WTC11 (cell line): Measurements from ENCODE around the gene LPP. TPM values are rescaled to one million over a fixed set of nuclear protein-coding genes. Genes with fewer than 3 reads are reported as not detected.

Source experiments
- ATAC-seq: fragments of 200-7000 bp; cut with Tn5 transposase; 2 replicates; pipeline ENCODE4 v1.10.0; 2021; ENCODE audit warnings: mild to moderate bottlenecking, moderate library complexity
- CTCF ChIA-PET: fragments of 300-600 bp; sonication (Branson Sonifier 250); formaldehyde crosslinking; loops from one replicate; lab custom pipeline; 2021; ENCODE audit warnings: antibody characterized with exemption; lab: Charles Lee
- POLR2A ChIA-PET: fragments of 350-600 bp; sonication (Branson Sonifier 250); formaldehyde crosslinking; loops from one replicate; lab custom pipeline; 2021; ENCODE audit warnings: antibody characterized with exemption; lab: Charles Lee
- DNase-seq: peaks from one replicate; pipeline ENCODE4 v3.0.0; 2021; ENCODE audit warnings: low spot score
- H3K27ac Mint-ChIP-seq: 2 replicates; pipeline ENCODE4 v1.8.0; 2021; ENCODE audit warnings: mixed read lengths
- H3K27me3 Mint-ChIP-seq: 2 replicates; pipeline ENCODE4 v1.8.0; 2021; ENCODE audit warnings: low read depth, mild to moderate bottlenecking, moderate library complexity, mixed read lengths
- H3K36me3 Mint-ChIP-seq: 2 replicates; pipeline ENCODE4 v1.8.0; 2021; ENCODE audit warnings: mixed read lengths
- H3K4me1 Mint-ChIP-seq: 2 replicates; pipeline ENCODE4 v1.8.0; 2022; ENCODE audit warnings: mixed read lengths
- H3K4me3 Mint-ChIP-seq: 2 replicates; pipeline ENCODE4 v1.8.0; 2021; ENCODE audit warnings: mild to moderate bottlenecking, moderate library complexity, mixed read lengths
- H3K9me3 Mint-ChIP-seq: 2 replicates; pipeline ENCODE4 v1.8.0; 2021; ENCODE audit warnings: mixed read lengths
- AFF4 ChIP-seq: sonication (generic); formaldehyde crosslinking; IDR thresholded peaks from 2 replicates; pipeline ENCODE4 v1.8.1; 2023; ENCODE audit warnings: mild to moderate bottlenecking, missing genetic modification reagents, borderline replicate concordance
- ARID4B ChIP-seq: sonication (generic); formaldehyde crosslinking; IDR thresholded peaks from 2 replicates; pipeline ENCODE4 v1.8.0; 2023; ENCODE audit warnings: missing genetic modification reagents, mild to moderate bottlenecking, borderline replicate concordance
- CBFB ChIP-seq: sonication (generic); formaldehyde crosslinking; IDR thresholded peaks from 2 replicates; pipeline ENCODE4 v1.8.1; 2022; ENCODE audit warnings: mild to moderate bottlenecking, low read depth, missing genetic modification reagents
- CREB1 ChIP-seq: sonication (generic); formaldehyde crosslinking; IDR thresholded peaks from 2 replicates; pipeline ENCODE4 v1.8.0; 2023; ENCODE audit warnings: mild to moderate bottlenecking, missing genetic modification reagents
- FOXP4 ChIP-seq: sonication (generic); formaldehyde crosslinking; IDR thresholded peaks from 2 replicates; pipeline ENCODE4 v1.8.0; 2022; ENCODE audit warnings: mild to moderate bottlenecking, missing genetic modification reagents
- HMGA2 ChIP-seq: fragments of 250-450 bp; sonication (Bioruptor Pico); IDR thresholded peaks from 2 replicates; pipeline ENCODE4 v1.4.0; 2021; ENCODE audit warnings: mild to moderate bottlenecking, moderate library complexity
- MAX ChIP-seq: sonication (generic); formaldehyde crosslinking; IDR thresholded peaks from 2 replicates; pipeline ENCODE4 v1.8.0; 2022; ENCODE audit warnings: mild to moderate bottlenecking, missing genetic modification reagents
- MLX ChIP-seq: sonication (generic); formaldehyde crosslinking; IDR thresholded peaks from 2 replicates; pipeline ENCODE4 v1.8.1; 2023; ENCODE audit warnings: mild to moderate bottlenecking, missing genetic modification reagents, moderate library complexity
- NR3C1 ChIP-seq: sonication (generic); formaldehyde crosslinking; conservative IDR thresholded peaks from 2 replicates; pipeline ENCODE4 v1.8.1; 2023; ENCODE audit warnings: low read depth, mild to moderate bottlenecking, missing genetic modification reagents
- PREB ChIP-seq: sonication (generic); formaldehyde crosslinking; IDR thresholded peaks from 2 replicates; pipeline ENCODE4 v1.8.1; 2022; ENCODE audit warnings: mild to moderate bottlenecking, missing genetic modification reagents, moderate library complexity, borderline replicate concordance
- TEAD1 ChIP-seq: sonication (generic); formaldehyde crosslinking; IDR thresholded peaks from 2 replicates; pipeline ENCODE4 v1.8.0; 2022; ENCODE audit warnings: mild to moderate bottlenecking, missing genetic modification reagents
- TEAD4 ChIP-seq: sonication (generic); formaldehyde crosslinking; IDR thresholded peaks from 2 replicates; pipeline ENCODE4 v1.8.0; 2022; ENCODE audit warnings: mild to moderate bottlenecking, missing genetic modification reagents
- TP53 ChIP-seq: sonication (generic); formaldehyde crosslinking; IDR thresholded peaks from 2 replicates; pipeline ENCODE4 v1.8.1; 2023; ENCODE audit warnings: mild to moderate bottlenecking, missing genetic modification reagents
- ZNF219 ChIP-seq: sonication (generic); formaldehyde crosslinking; IDR thresholded peaks from 2 replicates; pipeline ENCODE4 v1.8.0; 2023; ENCODE audit warnings: missing genetic modification reagents, mild to moderate bottlenecking, borderline replicate concordance
- ZNF317 ChIP-seq: sonication (generic); formaldehyde crosslinking; IDR thresholded peaks from 2 replicates; pipeline ENCODE4 v1.8.1; 2023; ENCODE audit warnings: low read depth, mild to moderate bottlenecking, moderate library complexity, missing genetic modification reagents, borderline replicate concordance
- ZNF416 ChIP-seq: fragments of 250-450 bp; sonication (Bioruptor Pico); IDR thresholded peaks from 2 replicates; pipeline ENCODE4 v1.9.0; 2021; ENCODE audit warnings: mild to moderate bottlenecking, inconsistent platforms
- ZSCAN18 ChIP-seq: fragments of 250-450 bp; sonication (Bioruptor Pico); IDR thresholded peaks from 2 replicates; pipeline ENCODE4 v2.1.2; 2022; ENCODE audit warnings: mild to moderate bottlenecking, moderate library complexity
- total RNA-seq: library from RNA; stranded (reverse); gene quantifications from 3 replicates; pipeline ENCODE4 v1.2.3, GENCODE V29; 2021

The LPP gene
- total RNA-seq, 1 experiment from 2014 or later, result 49.6 TPM

- H3K27me3 Mint-ChIP-seq, result no peaks in the 10 kb centered on the region
- TF ChIP-seq CBFB (no peak), CREB1 (CRISPR knock-in tag) (no peak), AFF4 (CRISPR knock-in tag) (no peak), TEAD4 (no peak)
- TF ChIP-seq, all 79 proteins: peak for 0
- Mint-ChIP-seq H3K36me3 (no peaks in the 10 kb centered on the region), H3K4me3 (no peak overlapping the region), H3K27ac (no peak overlapping the region), H3K4me1 (peaks cover 4% of the 10 kb centered on the region), H3K9me3 (no peaks in the 10 kb centered on the region)
- DNase-seq (no peak), ATAC-seq (no peak)
- POLR2A ChIA-PET, result no interaction called here
- CTCF ChIA-PET, result no interaction called here
Measured at GRCh38 chr3:188491276-188491687, 337.3 kb downstream of the LPP start.

GRCh38 chr3:188496390-188496789 is 342.4 kb downstream of the LPP start:
- DNase-seq (no peak), ATAC-seq (no peak)
- no peaks in the 10 kb centered on the region for H3K4me1 Mint-ChIP-seq
- H3K27me3 Mint-ChIP-seq, result no peaks in the 10 kb centered on the region
- no peak overlapping the region for H3K27ac Mint-ChIP-seq
- TF ChIP-seq TP53 (CRISPR knock-in tag), result no peak
- TF ChIP-seq TEAD1 (CRISPR knock-in tag), result no peak
- TF ChIP-seq FOXP4, result no peak
- no peak for TF ChIP-seq NR3C1 (CRISPR knock-in tag)
- no peak for TF ChIP-seq ARID4B (CRISPR knock-in tag)
- no peak for TF ChIP-seq ZNF317
- TF ChIP-seq MAX, result no peak
- TF ChIP-seq CREB1 (CRISPR knock-in tag), result no peak
- no peak for TF ChIP-seq ZSCAN18
- no peak for TF ChIP-seq PREB (CRISPR knock-in tag)
- TF ChIP-seq HMGA2 (CRISPR knock-in tag), result no peak
- TF ChIP-seq ZNF219, result no peak
- no peak for TF ChIP-seq MLX (CRISPR knock-in tag)
- no peak for TF ChIP-seq ZNF416
- no peaks in the 10 kb centered on the region for H3K9me3 Mint-ChIP-seq
- POLR2A ChIA-PET, result no interaction called here
- H3K36me3 Mint-ChIP-seq, result no peaks in the 10 kb centered on the region
- CTCF ChIA-PET, result no interaction called here
- H3K4me3 Mint-ChIP-seq, result no peak overlapping the region
